RWPE1 (cell line): ENCODE results near the gene SOX1.

Experiments
- CTCF ChIA-PET: fragments of 350-600 bp; sonication (Branson Sonifier 250); formaldehyde crosslinking; extraction: SDS; loops from one replicate; lab custom pipeline; 2021; lab: Yijun Ruan, JAX
- POLR2A ChIA-PET: fragments of 400-600 bp; formaldehyde crosslinking; extraction: SDS; loops from one replicate; lab custom pipeline; 2020; ENCODE audit warnings: antibody characterized with exemption; ENCODE audit not compliant: low non-redundant PET; lab: Yijun Ruan, JAX
- DNase-seq: peaks from one replicate; pipeline ENCODE4 v3.0.0; 2012; ENCODE audit warnings: low spot score
- H3K27ac ChIP-seq: fragments of 450-650 bp; 2 replicates; pipeline ENCODE4 v1.5.1; 2017
- TF ChIP-seq, protein P1 (sequence below): fragments of 450-650 bp; conservative IDR thresholded peaks from 2 replicates; pipeline ENCODE4 v1.5.1; 2017; ENCODE audit warnings: low read depth, mild to moderate bottlenecking

Gene SOX1

GRCh38 chr13:112107289-112107688 is 40.3 kb downstream of the SOX1 start:
- CTCF ChIA-PET = no interaction called here
- no peak for DNase-seq
- H3K27ac ChIP-seq = no peak overlapping the region
- POLR2A ChIA-PET = no interaction called here
- TF ChIP-seq, protein P1, sequence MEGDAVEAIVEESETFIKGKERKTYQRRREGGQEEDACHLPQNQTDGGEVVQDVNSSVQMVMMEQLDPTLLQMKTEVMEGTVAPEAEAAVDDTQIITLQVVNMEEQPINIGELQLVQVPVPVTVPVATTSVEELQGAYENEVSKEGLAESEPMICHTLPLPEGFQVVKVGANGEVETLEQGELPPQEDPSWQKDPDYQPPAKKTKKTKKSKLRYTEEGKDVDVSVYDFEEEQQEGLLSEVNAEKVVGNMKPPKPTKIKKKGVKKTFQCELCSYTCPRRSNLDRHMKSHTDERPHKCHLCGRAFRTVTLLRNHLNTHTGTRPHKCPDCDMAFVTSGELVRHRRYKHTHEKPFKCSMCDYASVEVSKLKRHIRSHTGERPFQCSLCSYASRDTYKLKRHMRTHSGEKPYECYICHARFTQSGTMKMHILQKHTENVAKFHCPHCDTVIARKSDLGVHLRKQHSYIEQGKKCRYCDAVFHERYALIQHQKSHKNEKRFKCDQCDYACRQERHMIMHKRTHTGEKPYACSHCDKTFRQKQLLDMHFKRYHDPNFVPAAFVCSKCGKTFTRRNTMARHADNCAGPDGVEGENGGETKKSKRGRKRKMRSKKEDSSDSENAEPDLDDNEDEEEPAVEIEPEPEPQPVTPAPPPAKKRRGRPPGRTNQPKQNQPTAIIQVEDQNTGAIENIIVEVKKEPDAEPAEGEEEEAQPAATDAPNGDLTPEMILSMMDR = no peak

GRCh38 chr13:112110479-112110878 is 43.5 kb downstream of the SOX1 start:
- POLR2A ChIA-PET = no interaction called here
- CTCF ChIA-PET = interaction anchor here (0.6 kb wide), 1 partner anchor 74 kb away, joined by 3 read pairs; no protein-coding TSS in a partner anchor
- no peak overlapping the region for H3K27ac ChIP-seq
- DNase-seq = no peak
- TF ChIP-seq, protein P1 = no peak

DNA sequence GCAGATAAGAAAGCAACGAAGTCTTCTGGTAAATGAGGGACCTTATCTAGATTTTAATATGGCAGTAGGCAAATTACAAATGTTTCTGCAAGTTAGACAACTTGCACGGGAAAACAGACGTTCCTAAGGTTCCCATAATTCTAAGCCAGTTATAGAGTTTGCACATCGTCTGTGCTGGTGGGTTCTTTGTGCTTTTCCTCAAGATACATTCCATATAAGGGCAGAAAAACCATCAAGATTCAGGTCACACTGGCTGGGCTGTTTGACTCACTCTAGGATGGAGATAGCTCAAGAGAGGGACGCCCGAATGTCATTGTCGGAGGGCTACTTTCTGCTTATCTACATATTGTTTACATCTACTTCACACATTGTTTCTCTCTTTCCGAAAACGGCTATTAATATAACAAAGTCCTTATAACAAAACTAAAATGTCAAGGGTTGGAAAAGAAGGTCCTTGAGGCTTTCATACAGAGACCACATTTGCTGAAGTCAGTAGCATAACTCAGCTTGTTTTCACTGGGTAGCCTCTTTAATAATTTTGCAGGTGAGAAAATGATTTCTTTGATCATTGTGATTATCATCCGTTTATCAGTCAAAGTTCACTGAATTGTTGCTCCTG is 44.4 kb downstream of the SOX1 start:
- H3K27ac ChIP-seq = no peak overlapping the region
- ChIA-PET CTCF (interaction anchor here (0.6 kb wide), 2 partner anchors 244 to 622 kb away, joined by 3 to 6 read pairs; no protein-coding TSS in a partner anchor), POLR2A (no interaction called here)
- no peak for DNase-seq
- TF ChIP-seq, protein P1 = no peak

DNA sequence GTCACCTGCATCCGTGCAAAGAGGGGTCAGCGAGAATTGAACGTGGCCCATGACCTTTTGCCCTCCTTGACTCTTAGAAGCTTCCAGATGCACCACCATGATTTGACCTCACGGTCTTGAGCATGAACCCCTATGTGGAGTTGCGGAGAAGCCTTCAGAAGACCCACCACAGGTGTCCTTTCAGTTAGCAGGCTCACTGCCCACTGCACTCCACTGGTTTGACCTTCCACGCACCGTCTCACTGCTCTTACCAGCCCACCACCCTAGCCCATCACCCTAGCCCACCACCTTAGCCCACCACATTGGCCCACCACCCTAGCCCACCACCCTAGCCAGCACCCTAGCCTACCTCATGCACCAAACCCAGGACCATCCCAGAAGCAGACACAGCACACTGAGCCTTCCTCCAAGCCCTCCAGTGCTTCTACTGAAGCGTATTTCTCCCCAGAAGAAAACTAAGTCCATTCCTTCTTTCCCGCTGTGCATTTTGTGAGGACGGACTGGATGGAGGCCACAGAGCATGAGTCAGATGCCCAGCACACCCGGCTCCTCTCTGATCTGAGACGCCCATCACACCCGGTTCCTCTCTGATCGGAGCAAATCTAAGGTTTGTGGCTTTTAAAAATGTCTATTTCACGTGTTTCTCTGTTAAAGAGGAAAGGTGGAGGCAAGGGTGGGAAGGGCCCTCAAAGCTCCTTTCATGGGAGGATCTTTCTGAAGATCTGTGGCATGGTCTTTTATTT is 45.8 kb downstream of the SOX1 start:
- no peak overlapping the region for H3K27ac ChIP-seq
- DNase-seq = no peak

GRCh38 chr13:112113348-112113747 is 46.4 kb downstream of the SOX1 start:
- no peak overlapping the region for H3K27ac ChIP-seq
- DNase-seq = no peak
- ChIA-PET POLR2A (no interaction called here), CTCF (no interaction called here)
- TF ChIP-seq, protein P1 = no peak

More for the DNA sequence above, 45.8 kb downstream of the SOX1 start:
- TF ChIP-seq, protein P1 = no peak
- CTCF ChIA-PET = no interaction called here
- POLR2A ChIA-PET = no interaction called here

- ChIA-PET POLR2A (no interaction called here), CTCF (no interaction called here)
- TF ChIP-seq, protein P1 = no peak
Measured at GRCh38 chr13:112113851-112114250, 46.9 kb downstream of the SOX1 start.

More at GRCh38 chr13:112113851-112114250, 46.9 kb downstream of the SOX1 start:
- H3K27ac ChIP-seq = no peak overlapping the region
- DNase-seq = no peak
